H9 (cell line): ENCODE measurements around the gene THAP4. TPM values are rescaled to one million over a fixed set of nuclear protein-coding genes. Genes with fewer than 3 reads are reported as not detected.

Source experiments
- DNase-seq: peaks from one replicate; pipeline ENCODE4 v3.0.0-alpha.2; 2017
- H2AFZ ChIP-seq: one replicate; pipeline ENCODE4 v1.6.1; 2013; ENCODE audit warnings: mild to moderate bottlenecking, low read length, control low read depth, moderate library complexity
- H2AK5ac ChIP-seq: 2 replicates; pipeline ENCODE4 v1.6.1; 2013; ENCODE audit warnings: low read length, control low read depth, mixed read lengths; ENCODE audit not compliant: insufficient read length
- H2BK120ac ChIP-seq: one replicate; pipeline ENCODE4 v1.6.1; 2013; ENCODE audit warnings: low read depth, mild to moderate bottlenecking, low read length, control low read depth, inconsistent platforms; ENCODE audit not compliant: poor library complexity, severe bottlenecking
- H2BK12ac ChIP-seq: 2 replicates; pipeline ENCODE4 v1.6.1; 2013; ENCODE audit warnings: low read length, control low read depth, mixed read lengths, low read depth; ENCODE audit not compliant: insufficient read length
- H2BK15ac ChIP-seq: 2 replicates; pipeline ENCODE4 v1.6.1; 2013; ENCODE audit warnings: low read depth, low read length, control low read depth
- H2BK20ac ChIP-seq: one replicate; pipeline ENCODE4 v1.6.1; 2013; ENCODE audit warnings: low read depth, mild to moderate bottlenecking, low read length, control low read depth, inconsistent platforms; ENCODE audit not compliant: poor library complexity, severe bottlenecking
- H2BK5ac ChIP-seq: 2 replicates; pipeline ENCODE4 v1.6.1; 2013; ENCODE audit warnings: low read length, control low read depth, mixed read lengths; ENCODE audit not compliant: insufficient read length
- H3K14ac ChIP-seq: 2 replicates; pipeline ENCODE4 v1.6.1; 2013; ENCODE audit warnings: low read length, control low read depth; ENCODE audit not compliant: insufficient read depth
- H3K18ac ChIP-seq: 2 replicates; pipeline ENCODE4 v1.6.1; 2013; ENCODE audit warnings: low read depth, mild to moderate bottlenecking, mixed read lengths, low read length, control low read depth; ENCODE audit not compliant: insufficient read length
- H3K23ac ChIP-seq: 2 replicates; pipeline ENCODE4 v1.6.1; 2013; ENCODE audit warnings: low read length, control low read depth, mixed read lengths, low read depth; ENCODE audit not compliant: insufficient read length
- H3K23me2 ChIP-seq: 2 replicates; pipeline ENCODE4 v1.6.1; 2013; ENCODE audit warnings: low read depth, mild to moderate bottlenecking, mixed read lengths, low read length, control low read depth; ENCODE audit not compliant: insufficient read length, poor library complexity, severe bottlenecking
- H3K27ac ChIP-seq: 2 replicates; pipeline ENCODE4 v1.5.1; 2013; ENCODE audit warnings: low read length, control low read depth, mixed read lengths, low read depth; ENCODE audit not compliant: insufficient read length
- H3K27me3 ChIP-seq: 2 replicates; pipeline ENCODE4 v1.6.1; 2013; ENCODE audit warnings: low read length, control low read depth, inconsistent platforms; ENCODE audit not compliant: insufficient read depth
- H3K4ac ChIP-seq: 2 replicates; pipeline ENCODE4 v1.6.1; 2013; ENCODE audit warnings: low read depth, mild to moderate bottlenecking, control low read depth, inconsistent platforms, low read length, moderate library complexity
- H3K4me1 ChIP-seq: 2 replicates; pipeline ENCODE4 v1.6.1; 2013; ENCODE audit warnings: low read length, control low read depth, inconsistent platforms; ENCODE audit not compliant: insufficient read depth
- H3K4me2 ChIP-seq: 2 replicates; pipeline ENCODE4 v1.6.1; 2013; ENCODE audit warnings: low read length, control low read depth, mixed read lengths; ENCODE audit not compliant: insufficient read length, insufficient read depth
- H3K56ac ChIP-seq: 2 replicates; pipeline ENCODE4 v1.6.1; 2013; ENCODE audit warnings: low read depth, mild to moderate bottlenecking, mixed read lengths, low read length, control low read depth; ENCODE audit not compliant: insufficient read length
- H3K79me1 ChIP-seq: 2 replicates; pipeline ENCODE4 v1.6.1; 2013; ENCODE audit warnings: low read depth, mild to moderate bottlenecking, moderate library complexity, low read length, control low read depth, inconsistent platforms; ENCODE audit not compliant: insufficient read depth, poor library complexity, severe bottlenecking
- H3K79me2 ChIP-seq: 2 replicates; pipeline ENCODE4 v1.6.1; 2013; ENCODE audit warnings: low read length, control low read depth, inconsistent platforms; ENCODE audit not compliant: insufficient read depth
- H3K9ac ChIP-seq: 2 replicates; pipeline ENCODE4 v1.6.1; 2013; ENCODE audit warnings: low read length, control low read depth, mixed read lengths; ENCODE audit not compliant: insufficient read length; ENCODE audit errors: extremely low read depth
- H3K9me3 ChIP-seq: one replicate; pipeline ENCODE4 v1.6.1; 2013; ENCODE audit warnings: low read depth, low read length, inconsistent platforms; ENCODE audit not compliant: control insufficient read depth
- H3T11ph ChIP-seq: one replicate; pipeline ENCODE4 v1.6.1; 2013; ENCODE audit warnings: mild to moderate bottlenecking, low read length, control low read depth, inconsistent platforms
- H4K20me1 ChIP-seq: one replicate; pipeline ENCODE4 v1.6.1; 2013; ENCODE audit not compliant: control insufficient read depth, insufficient read length, insufficient read depth
- H4K5ac ChIP-seq: 2 replicates; pipeline ENCODE4 v1.6.1; 2013; ENCODE audit warnings: low read depth, mild to moderate bottlenecking, mixed read lengths, low read length, control low read depth; ENCODE audit not compliant: insufficient read length
- H4K8ac ChIP-seq: replicated peaks from 2 replicates; pipeline ENCODE4 v1.6.1; 2013; ENCODE audit warnings: low read length, control low read depth, mixed read lengths, low read depth; ENCODE audit not compliant: insufficient read length
- H4K91ac ChIP-seq: 2 replicates; pipeline ENCODE4 v1.6.1; 2013; ENCODE audit warnings: low read depth, mild to moderate bottlenecking, moderate library complexity, mixed read lengths, low read length, control low read depth; ENCODE audit not compliant: insufficient read length
- H3K27ac Mint-ChIP-seq, 3 experiments: 2 replicates in 2 of 3; 3 replicates in 1 of 3; pipeline ENCODE4 v1.8.0; 2020 to 2021; ENCODE audit warnings: mixed read lengths in 3 of 3, mild to moderate bottlenecking in 1 of 3, moderate library complexity in 1 of 3
- H3K27me3 Mint-ChIP-seq: 2 replicates; pipeline ENCODE4 v1.8.0; 2021; ENCODE audit warnings: low read depth, mild to moderate bottlenecking, moderate library complexity, mixed read lengths
- H3K36me3 Mint-ChIP-seq, 3 experiments: 2 replicates in 2 of 3; 3 replicates in 1 of 3; pipeline ENCODE4 v1.8.0; 2020 to 2021; ENCODE audit warnings: low read depth in 3 of 3, mixed read lengths in 3 of 3; ENCODE audit not compliant: insufficient read depth in 1 of 3
- H3K4me1 Mint-ChIP-seq, 2 experiments: 2 replicates each; pipeline ENCODE4 v1.8.0; 2020; ENCODE audit warnings: mixed read lengths in 2 of 2
- H3K4me3 Mint-ChIP-seq, 2 experiments: 2 replicates in 1 of 2; 3 replicates in 1 of 2; pipeline ENCODE4 v1.8.0; 2020 to 2021; ENCODE audit warnings: mild to moderate bottlenecking in 2 of 2, mixed read lengths in 2 of 2, moderate library complexity in 1 of 2
- H3K9me3 Mint-ChIP-seq, 2 experiments: 2 replicates in 1 of 2; 3 replicates in 1 of 2; pipeline ENCODE4 v1.8.0; 2020; ENCODE audit warnings: mild to moderate bottlenecking in 2 of 2, mixed read lengths in 2 of 2, moderate library complexity in 1 of 2
- CTCF ChIP-seq: fragments of 200-600 bp; sonication (generic); conservative IDR thresholded peaks from 3 replicates; pipeline ENCODE4 v1.8.0; 2021; ENCODE audit warnings: antibody characterized with exemption, mild to moderate bottlenecking
- WGBS: extraction: QIAGEN DNeasy Blood & Tissue Kit; methylation state at CpG from one replicate; pipeline ENCODE4 v1.1.7; 2013; ENCODE audit warnings: missing lambda C conversion rate, low lambda C conversion rate, mixed read lengths; ENCODE audit not compliant: insufficient read length; ENCODE audit errors: extremely low coverage; 5-methylcytosine and 5-hydroxymethylcytosine counted together
- total RNA-seq: library from RNA; stranded (reverse); gene quantifications from 2 replicates; pipeline ENCODE4 v1.2.1, GENCODE V29; 2021

Gene THAP4
- total RNA-seq, 1 experiment from 2014 or later: 70.6 TPM

- Histone ChIP-seq H3K23ac (no peak overlapping the region), H3K14ac (no peak overlapping the region), H3K56ac (no peak overlapping the region), H3K9me3 (no peaks in the 10 kb centered on the region), H2AK5ac (no peak overlapping the region), H3K27ac (no peak overlapping the region), H3K79me2 (no peaks in the 10 kb centered on the region), H2BK5ac (no peak overlapping the region), H4K91ac (no peak overlapping the region), H2BK12ac (no peak overlapping the region), H3K23me2 (no peaks in the 10 kb centered on the region), H4K20me1 (no peaks in the 10 kb centered on the region), H4K8ac (no peak overlapping the region), H2BK120ac (no peak overlapping the region), H2BK20ac (no peak overlapping the region), H3K18ac (no peak overlapping the region), H3K4me2 (no peak overlapping the region), H2BK15ac (no peak overlapping the region), H3K9ac (no peak overlapping the region), H4K5ac (no peak overlapping the region), H3K4ac (no peak overlapping the region), H3K4me1 (no peaks in the 10 kb centered on the region), H3K27me3 (no peaks in the 10 kb centered on the region), H3T11ph (no peak overlapping the region), H3K79me1 (no peaks in the 10 kb centered on the region), H2AFZ (no peak overlapping the region)
- no CpG with 5 or more reads among the region's 6 CpGs for WGBS
- no peak for TF ChIP-seq CTCF
- H3K27ac Mint-ChIP-seq: no peak overlapping the region
- no peaks in the 10 kb centered on the region for H3K27me3 Mint-ChIP-seq
- peaks cover 22 to 58% (median 56%) of the 10 kb centered on the region in 3 experiments; a peak in 6 of 7 replicates for H3K36me3 Mint-ChIP-seq
- no peak for DNase-seq
- no peak overlapping the region for H3K4me3 Mint-ChIP-seq
- H3K9me3 Mint-ChIP-seq: no peaks in the 10 kb centered on the region
- 0 out of 4 replicates have a peak, but pooled peaks cover 0 to 2% of the 10 kb centered on the region in 2 experiments for H3K4me1 Mint-ChIP-seq
Observed at GRCh38 chr2:241599615-241600014, 37.3 kb downstream of the THAP4 start.
